HepG2 (cell line): ENCODE results near the gene NELFB. TPM values are rescaled to one million over a fixed set of nuclear protein-coding genes. Genes with fewer than 3 reads are reported as not detected.

ENCODE experiments used
- ASH2L ChIP-seq: fragments of 300-600, 200-600 bp; sonication (generic); IDR thresholded peaks from 2 replicates; pipeline ENCODE4 v1.7.0; 2017; ENCODE audit warnings: low read depth, mild to moderate bottlenecking, moderate library complexity, mixed read lengths, low read length; ENCODE audit not compliant: insufficient read length
- BCLAF1 ChIP-seq: fragments of 450-650 bp; IDR thresholded peaks from 2 replicates; pipeline ENCODE4 v1.6.1; 2017; ENCODE audit warnings: mild to moderate bottlenecking
- CAMTA2 ChIP-seq: sonication (generic); formaldehyde crosslinking; IDR thresholded peaks from 2 replicates; pipeline ENCODE4 v1.4.0; 2020; ENCODE audit warnings: mild to moderate bottlenecking, missing genetic modification reagents, borderline replicate concordance
- GABPB1 ChIP-seq: IDR thresholded peaks from 2 replicates; pipeline ENCODE4 v1.6.1; 2016; ENCODE audit warnings: mild to moderate bottlenecking, missing genetic modification reagents, moderate library complexity, missing compliant biosample characterization
- GPBP1L1 ChIP-seq: sonication (generic); formaldehyde crosslinking; IDR thresholded peaks from 2 replicates; pipeline ENCODE4 v1.5.0; 2020; ENCODE audit warnings: mild to moderate bottlenecking, missing genetic modification reagents
- HES4 ChIP-seq: sonication (generic); formaldehyde crosslinking; IDR thresholded peaks from 2 replicates; pipeline ENCODE4 v1.9.0; 2021; ENCODE audit warnings: mild to moderate bottlenecking, missing genetic modification reagents, borderline replicate concordance
- NFYC ChIP-seq: IDR thresholded peaks from 2 replicates; pipeline ENCODE4 v1.6.1; 2016; ENCODE audit warnings: missing genetic modification reagents, missing compliant biosample characterization
- PRPF4 ChIP-seq: fragments of 200-400 bp; formaldehyde crosslinking; IDR thresholded peaks from 2 replicates; pipeline ENCODE4 v1.6.1; 2016; ENCODE audit warnings: low read length, low read depth; ENCODE audit not compliant: poor library complexity, severe bottlenecking
- SP5 ChIP-seq: IDR thresholded peaks from 2 replicates; pipeline ENCODE4 v1.6.1; 2016; ENCODE audit warnings: low read depth, borderline replicate concordance
- THYN1 ChIP-seq: sonication (generic); formaldehyde crosslinking; IDR thresholded peaks from 2 replicates; pipeline ENCODE4 v1.8.1; 2023; ENCODE audit warnings: low read depth, mild to moderate bottlenecking, moderate library complexity, missing genetic modification reagents, borderline replicate concordance
- ZFP36L2 ChIP-seq: sonication (generic); formaldehyde crosslinking; IDR thresholded peaks from 2 replicates; pipeline ENCODE4 v1.4.0; 2020; ENCODE audit warnings: missing genetic modification reagents
- ZNF605 ChIP-seq: sonication (generic); formaldehyde crosslinking; IDR thresholded peaks from 2 replicates; pipeline ENCODE4 v1.8.0; 2022; ENCODE audit warnings: mild to moderate bottlenecking, missing genetic modification reagents
- ZNF609 ChIP-seq: sonication (generic); formaldehyde crosslinking; IDR thresholded peaks from 2 replicates; pipeline ENCODE4 v1.4.0; 2020; ENCODE audit warnings: mild to moderate bottlenecking, missing genetic modification reagents, borderline replicate concordance
- ZNF883 ChIP-seq: sonication (generic); formaldehyde crosslinking; IDR thresholded peaks from 2 replicates; pipeline ENCODE4 v1.5.1; 2020; ENCODE audit warnings: mild to moderate bottlenecking, missing genetic modification reagents; ENCODE audit errors: not compliant biosample characterization
- polyA plus RNA-seq, 8 experiments: library from polyadenylated mRNA; depleted of rRNA in 3 of 8; stranded (reverse) in 7 of 8; unstranded in 1 of 8; fragments of >200 nt; fragmentation: Illumina TruSeq in 4 of 8; extraction: Trizol in 4 of 8; gene quantifications; 2 replicates each; pipeline versions ENCODE4 v1.2.1 to v1.2.3, GENCODE V29; 2011 to 2016; ENCODE audit warnings: low read depth in 4 of 8, missing spikeins in 1 of 8, mixed read lengths in 1 of 8; ENCODE audit not compliant: insufficient read depth in 1 of 8
- total RNA-seq, 5 experiments: library from RNA; depleted of rRNA; stranded (reverse); fragments of >200 nt; fragmentation: Illumina TruSeq; extraction: Trizol; gene quantifications; 2 replicates each; pipeline ENCODE4 v1.2.3, GENCODE V29; 2016; ENCODE audit warnings: low read depth in 1 of 5

The NELFB gene
- total and polyA plus RNA-seq, 2 of the 13 experiments (the other 11 are each of a cell fraction or from before 2014, with no cell fraction given) = 26.5 to 45.8 TPM

GRCh38 chr9:137223078-137223970 is 31.8 kb upstream of the NELFB start (continued):
- TF ChIP-seq CAMTA2 (CRISPR knock-in tag) (no peak), ZNF883 (CRISPR knock-in tag) (no peak), ASH2L (peak; percentile 38), HES4 (no peak), THYN1 (no peak), GABPB1 (peak; percentile 92), ZFP36L2 (CRISPR knock-in tag) (no peak), ZNF609 (CRISPR knock-in tag) (peak; percentile 12; the same call in 1 of the 2 replicates), ZNF605 (CRISPR knock-in tag) (0 out of 2 replicates have a peak, but pooled peaks have one; percentile 14), SP5 (no peak), BCLAF1 (no peak), PRPF4 (no peak), NFYC (CRISPR knock-in tag) (peak; percentile 68; the same call in 1 of the 2 replicates), GPBP1L1 (CRISPR knock-in tag) (no peak)
